ENCODE data around the gene SLC35C1. TPM values are rescaled to one million over a fixed set of nuclear protein-coding genes. Genes with fewer than 3 reads are reported as not detected.

Gene SLC35C1
- total and polyA plus RNA-seq, 4 experiments from 2014 or later, result 18.6 to 21.5 (median 20.1) TPM

DNA sequence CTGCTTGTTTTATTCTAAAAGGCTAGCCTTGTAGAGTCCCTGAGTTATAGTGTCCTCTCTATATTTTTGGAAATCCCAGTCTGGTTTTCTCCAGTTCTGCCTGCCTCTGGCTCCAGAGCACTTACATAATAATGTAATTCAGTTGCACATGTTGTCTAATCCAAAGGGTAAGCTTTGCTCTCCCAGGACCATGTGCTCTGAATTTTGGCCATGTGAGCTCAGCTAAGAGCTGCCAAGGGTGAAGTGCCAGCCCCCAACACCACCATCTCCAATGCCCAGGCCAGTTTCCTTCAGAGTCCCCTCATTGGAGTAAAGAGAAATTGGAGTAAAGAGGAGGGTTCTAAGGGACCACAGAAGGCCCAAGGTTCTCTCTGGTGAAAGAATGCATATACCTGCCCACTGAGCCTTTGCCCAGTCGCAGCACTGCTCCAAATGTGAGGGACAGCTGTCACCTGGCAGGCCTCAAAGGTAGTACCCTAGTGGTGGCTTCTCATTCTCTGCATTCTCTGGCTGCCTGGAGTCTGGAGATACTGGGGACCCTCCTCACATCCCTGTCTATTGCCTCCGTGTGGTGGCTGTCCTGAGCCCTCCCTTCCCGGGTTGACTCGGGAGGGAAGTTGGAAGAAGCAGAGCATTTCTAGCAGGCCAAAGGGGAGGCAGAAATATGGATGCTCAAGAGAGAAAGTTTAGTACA lies 47.2 kb downstream of the SLC35C1 start:
- Histone ChIP-seq H3K9me3 (ENCODE audit: control insufficient read depth in 1 of 2, low read length in 2 of 2) (no peaks in the 10 kb centered on the region), H3K4me1 (ENCODE audit: insufficient read depth, low read length) (peaks cover 29% of the 10 kb centered on the region), H3K4me3 (ENCODE audit: low read length in 2 of 2) (no peak overlapping the region), H3K27me3 (ENCODE audit: insufficient read depth, low read length) (no peaks in the 10 kb centered on the region), H3K36me3 (ENCODE audit: insufficient read depth, low read length) (peaks cover 18% of the 10 kb centered on the region), H3K27ac (ENCODE audit: low read depth, low read length) (no peak overlapping the region)
- ChIA-PET POLR2A (ENCODE audit: partially characterized antibody) (interaction anchor here (0.6 kb wide), 1 partner anchor 27 kb away, joined by 4 read pairs; no protein-coding TSS in a partner anchor), CTCF (ENCODE audit: partially characterized antibody) (interaction anchor here (1.3 to 1.7 kb wide), 2 partner anchors 9 to 81 kb away, joined by 4 to 5 read pairs; no protein-coding TSS in a partner anchor)
- Mint-ChIP-seq H3K4me3 (no peak overlapping the region), H3K27ac (no peak overlapping the region), H3K36me3 (peaks cover 32 to 41% of the 10 kb centered on the region in 2 donors), H3K27me3 (no peaks in the 10 kb centered on the region), H3K4me1 (peaks cover 25 to 53% (median 27%) of the 10 kb centered on the region in 4 donors), H3K9me3 (peaks cover 0 to under 1% (median 0%) of the 10 kb centered on the region in 8 donors)
- intact Hi-C loops (cut with micrococcal nuclease), result no loop called here
- no peak for DNase-seq

DNA sequence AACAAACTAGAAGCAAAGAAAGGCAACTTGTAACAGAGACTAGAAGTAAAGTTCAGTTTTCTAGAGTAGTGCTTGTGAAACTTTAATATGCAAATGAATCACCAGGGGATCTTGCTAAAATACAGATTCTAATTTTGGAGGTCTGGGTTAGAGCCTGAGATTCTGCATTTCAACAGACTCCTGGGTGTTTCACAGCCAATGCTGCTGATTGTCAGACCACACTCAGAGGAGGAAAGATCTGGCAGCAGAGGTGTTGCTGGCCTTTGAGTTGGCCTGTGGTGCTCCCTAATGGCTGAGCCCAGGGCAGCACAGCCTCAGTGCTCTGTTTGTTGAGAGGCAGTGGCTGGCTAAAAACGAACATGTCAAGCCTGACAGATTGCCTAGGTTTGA lies 47.8 kb downstream of the SLC35C1 start:
- H3K4me1 Mint-ChIP-seq, result peaks cover 27 to 53% (median 28%) of the 10 kb centered on the region in 4 donors
- peaks cover 24% of the 10 kb centered on the region for H3K36me3 ChIP-seq (ENCODE audit: insufficient read depth, low read length)
- no peak for DNase-seq
- CTCF ChIA-PET (ENCODE audit: partially characterized antibody), result interaction anchor here (1.7 kb wide), 1 partner anchor 10 kb away, joined by 5 read pairs; no protein-coding TSS in a partner anchor
- H3K27ac ChIP-seq (ENCODE audit: low read depth, low read length), result no peak overlapping the region
- no peak overlapping the region for H3K4me3 ChIP-seq (ENCODE audit: low read length in 2 of 2)
- H3K27ac Mint-ChIP-seq, result no peak overlapping the region
- H3K27me3 ChIP-seq (ENCODE audit: insufficient read depth, low read length), result no peaks in the 10 kb centered on the region
- H3K4me1 ChIP-seq (ENCODE audit: insufficient read depth, low read length), result peaks cover 29% of the 10 kb centered on the region
- intact Hi-C loops (cut with micrococcal nuclease), result no loop called here
- H3K9me3 ChIP-seq (ENCODE audit: control insufficient read depth in 1 of 2, low read length in 2 of 2), result no peaks in the 10 kb centered on the region
- H3K9me3 Mint-ChIP-seq, result no peaks in the 10 kb centered on the region
- no peak overlapping the region for H3K4me3 Mint-ChIP-seq
- H3K27me3 Mint-ChIP-seq, result no peaks in the 10 kb centered on the region
- H3K36me3 Mint-ChIP-seq, result peaks cover 37 to 45% of the 10 kb centered on the region in 2 donors
- POLR2A ChIA-PET (ENCODE audit: partially characterized antibody), result no interaction called here

GRCh38 chr11:45853332-45854219 lies 48.6 kb downstream of the SLC35C1 start:
- Mint-ChIP-seq H3K36me3 (peaks cover 41 to 50% of the 10 kb centered on the region in 2 donors), H3K27me3 (no peaks in the 10 kb centered on the region), H3K4me3 (no peak overlapping the region), H3K9me3 (no peaks in the 10 kb centered on the region), H3K4me1 (peaks cover 19 to 45% (median 27%) of the 10 kb centered on the region in 4 donors), H3K27ac (peak overlapping the region in 1 of 7 donors; percentile 66)
- no peak overlapping the region for H3K4me3 ChIP-seq (ENCODE audit: low read length in 2 of 2)
- no peak for DNase-seq
- ChIA-PET CTCF (ENCODE audit: partially characterized antibody) (interaction anchor here (0.7 kb wide), 1 partner anchor 125 kb away, joined by 3 read pairs; no protein-coding TSS in a partner anchor), POLR2A (ENCODE audit: partially characterized antibody) (no interaction called here)
- intact Hi-C loops (cut with micrococcal nuclease), result no loop called here
- no peaks in the 10 kb centered on the region for H3K9me3 ChIP-seq (ENCODE audit: control insufficient read depth in 1 of 2, low read length in 2 of 2)
- H3K36me3 ChIP-seq (ENCODE audit: insufficient read depth, low read length), result peaks cover 32% of the 10 kb centered on the region
- no peaks in the 10 kb centered on the region for H3K27me3 ChIP-seq (ENCODE audit: insufficient read depth, low read length)
- no peak overlapping the region for H3K27ac ChIP-seq (ENCODE audit: low read depth, low read length)
- peaks cover 22% of the 10 kb centered on the region for H3K4me1 ChIP-seq (ENCODE audit: insufficient read depth, low read length)

DNA sequence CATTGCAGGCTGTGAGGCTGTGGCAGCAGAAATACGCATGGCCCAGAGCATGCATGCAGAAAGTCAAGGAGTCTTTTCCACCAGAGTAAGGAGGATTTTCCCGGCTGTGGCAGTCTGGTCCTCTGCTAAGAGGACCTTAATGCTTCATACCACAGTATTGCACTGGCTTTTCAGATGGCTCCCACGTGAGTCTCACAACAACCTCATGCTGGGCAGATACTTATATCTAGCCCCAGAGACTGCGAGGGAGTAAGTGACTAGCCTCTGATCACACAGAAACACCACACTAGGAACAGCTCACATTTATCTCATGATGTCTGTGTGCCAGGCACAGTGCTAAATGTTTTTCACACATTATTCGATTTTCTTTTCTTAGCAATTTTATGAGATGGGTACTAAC lies 50.4 kb downstream of the SLC35C1 start:
- peaks cover 49% of the 10 kb centered on the region for H3K36me3 ChIP-seq (ENCODE audit: insufficient read depth, low read length)
- H3K27ac ChIP-seq (ENCODE audit: low read depth, low read length), result no peak overlapping the region
- no peak overlapping the region for H3K4me3 ChIP-seq (ENCODE audit: low read length in 2 of 2)
- ChIA-PET POLR2A (ENCODE audit: partially characterized antibody) (interaction anchor here (0.8 kb wide), 1 partner anchor 9 kb away, joined by 3 read pairs; no protein-coding TSS in a partner anchor), CTCF (ENCODE audit: partially characterized antibody) (interaction anchor here (1.2 to 1.6 kb wide), 2 partner anchors 13 to 151 kb away, joined by 4 read pairs; no protein-coding TSS in a partner anchor)
- no peak for DNase-seq
- peak overlapping the region in 1 of 7 donors; percentile 12 for H3K27ac Mint-ChIP-seq
- no peaks in the 10 kb centered on the region for H3K9me3 Mint-ChIP-seq
- peaks cover 43 to 55% of the 10 kb centered on the region in 2 donors for H3K36me3 Mint-ChIP-seq
- H3K9me3 ChIP-seq (ENCODE audit: control insufficient read depth in 1 of 2, low read length in 2 of 2), result no peaks in the 10 kb centered on the region
- H3K4me3 Mint-ChIP-seq, result no peak overlapping the region
- H3K27me3 Mint-ChIP-seq, result no peaks in the 10 kb centered on the region
- peaks cover 6 to 28% (median 16%) of the 10 kb centered on the region in 4 donors for H3K4me1 Mint-ChIP-seq
- H3K4me1 ChIP-seq (ENCODE audit: insufficient read depth, low read length), result peaks cover 10% of the 10 kb centered on the region
- intact Hi-C loops (cut with micrococcal nuclease), result no loop called here
- H3K27me3 ChIP-seq (ENCODE audit: insufficient read depth, low read length), result no peaks in the 10 kb centered on the region

DNA sequence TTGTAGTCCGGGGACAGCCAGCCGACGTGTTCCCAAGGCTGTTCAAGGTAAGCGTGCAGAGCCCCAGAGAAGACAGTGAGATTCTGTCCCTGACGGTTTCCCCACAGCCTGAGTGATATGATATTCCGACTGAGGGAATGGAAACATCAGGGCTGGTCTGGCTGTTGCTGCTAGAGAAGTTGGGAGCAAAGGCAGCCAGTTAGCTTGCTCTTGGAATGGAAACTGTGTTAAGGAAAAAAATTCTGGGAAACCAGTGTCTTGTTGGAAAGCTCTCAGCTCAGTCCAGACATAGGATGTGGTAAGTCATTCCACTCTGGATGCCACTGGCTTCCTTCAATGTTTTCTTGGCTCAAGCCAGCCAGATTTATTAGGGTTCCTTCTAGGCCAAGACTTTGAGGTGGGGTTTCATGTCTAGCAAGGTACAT lies 51.1 kb downstream of the SLC35C1 start:
- no peak overlapping the region for H3K4me3 ChIP-seq (ENCODE audit: low read length in 2 of 2)
- POLR2A ChIA-PET (ENCODE audit: partially characterized antibody), result no interaction called here
- Mint-ChIP-seq H3K27ac (no peak overlapping the region), H3K36me3 (peaks cover 43 to 58% of the 10 kb centered on the region in 2 donors), H3K27me3 (no peaks in the 10 kb centered on the region), H3K9me3 (no peaks in the 10 kb centered on the region), H3K4me3 (no peak overlapping the region), H3K4me1 (peaks cover 0 to 21% (median 11%) of the 10 kb centered on the region in 4 donors)
- no peaks in the 10 kb centered on the region for H3K27me3 ChIP-seq (ENCODE audit: insufficient read depth, low read length)
- DNase-seq, result no peak
- H3K36me3 ChIP-seq (ENCODE audit: insufficient read depth, low read length), result peaks cover 56% of the 10 kb centered on the region
- peaks cover 3% of the 10 kb centered on the region for H3K4me1 ChIP-seq (ENCODE audit: insufficient read depth, low read length)
- no peak overlapping the region for H3K27ac ChIP-seq (ENCODE audit: low read depth, low read length)
- no peaks in the 10 kb centered on the region for H3K9me3 ChIP-seq (ENCODE audit: control insufficient read depth in 1 of 2, low read length in 2 of 2)
- CTCF ChIA-PET (ENCODE audit: partially characterized antibody), result interaction anchor here (1.0 to 1.6 kb wide), 4 partner anchors 12 to 151 kb away, joined by 3 to 4 read pairs (median 4); no protein-coding TSS in a partner anchor
- intact Hi-C loops (cut with micrococcal nuclease), result no loop called here

DNA sequence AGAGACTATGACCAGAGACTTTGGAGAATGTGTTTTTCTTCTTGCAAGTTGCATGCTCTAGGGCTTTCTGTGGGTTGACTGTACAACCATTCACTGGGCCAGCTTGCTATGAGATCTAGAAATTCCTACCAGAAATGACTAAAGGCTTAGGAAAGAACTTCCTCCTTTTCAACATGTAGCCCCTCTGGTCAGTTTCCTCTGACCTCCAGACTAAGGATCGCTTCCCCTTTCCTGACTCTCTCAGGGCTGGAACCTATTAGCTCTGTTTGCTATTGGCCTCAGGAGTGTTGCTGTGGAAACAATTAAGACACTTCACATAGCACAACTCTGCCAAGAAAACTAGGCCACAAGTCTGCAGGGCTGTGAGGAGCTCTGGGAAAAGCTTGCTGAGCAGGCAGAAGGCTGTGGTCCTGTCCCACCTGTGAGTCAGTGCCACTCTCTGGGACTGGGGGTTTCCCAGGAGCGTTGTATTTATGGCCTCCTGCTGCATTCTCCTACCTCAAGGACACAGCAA lies 53.1 kb downstream of the SLC35C1 start:
- Histone ChIP-seq H3K9me3 (ENCODE audit: control insufficient read depth in 1 of 2, low read length in 2 of 2) (no peaks in the 10 kb centered on the region), H3K27me3 (ENCODE audit: insufficient read depth, low read length) (no peaks in the 10 kb centered on the region), H3K27ac (ENCODE audit: low read depth, low read length) (no peak overlapping the region), H3K4me1 (ENCODE audit: insufficient read depth, low read length) (no peaks in the 10 kb centered on the region), H3K4me3 (ENCODE audit: low read length in 2 of 2) (no peak overlapping the region), H3K36me3 (ENCODE audit: insufficient read depth, low read length) (peaks cover 76% of the 10 kb centered on the region)
- H3K9me3 Mint-ChIP-seq, result no peaks in the 10 kb centered on the region
- intact Hi-C loops (cut with micrococcal nuclease), result no loop called here
- H3K27ac Mint-ChIP-seq, result no peak overlapping the region
- ChIA-PET POLR2A (ENCODE audit: partially characterized antibody) (no interaction called here), CTCF (ENCODE audit: partially characterized antibody) (interaction anchor here (1.6 kb wide), 1 partner anchor 107 kb away, joined by 4 read pairs; no protein-coding TSS in a partner anchor)
- peaks cover 0 to 12% (median 5%) of the 10 kb centered on the region in 4 donors for H3K4me1 Mint-ChIP-seq
- H3K36me3 Mint-ChIP-seq, result peaks cover 63 to 78% of the 10 kb centered on the region in 2 donors
- DNase-seq, result no peak
- no peak overlapping the region for H3K4me3 Mint-ChIP-seq
- H3K27me3 Mint-ChIP-seq, result no peaks in the 10 kb centered on the region

All from CD4-positive, alpha-beta memory T cell (primary cell).